Measurements from ENCODE around the gene PARP4.

DNA sequence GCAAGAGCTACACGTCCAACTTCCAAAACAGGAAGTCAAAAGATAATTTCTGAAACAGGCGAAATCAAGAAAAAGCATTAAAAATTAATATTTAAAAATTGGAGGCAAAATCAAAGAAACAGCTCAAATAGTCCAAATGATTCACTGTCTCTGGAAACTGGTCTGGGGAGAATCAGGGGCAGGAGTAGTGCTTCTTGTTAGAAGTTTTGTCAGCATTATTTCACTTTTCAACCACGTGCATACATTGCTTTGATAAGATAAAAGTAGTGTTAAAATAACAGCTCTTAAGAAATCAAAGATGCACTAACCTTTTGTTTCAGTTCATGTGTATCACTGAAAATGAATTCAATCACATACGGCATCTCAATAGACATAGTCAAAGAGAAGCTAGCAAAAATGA is 53.8 kb downstream of the PARP4 start:
- no peak for TF ChIP-seq POLR2A (IDR thresholded peaks at IDR 0.05)
- no peak for TF ChIP-seq POLR2AphosphoS5 (IDR thresholded peaks at IDR 0.05)
- TF ChIP-seq, protein P1, sequence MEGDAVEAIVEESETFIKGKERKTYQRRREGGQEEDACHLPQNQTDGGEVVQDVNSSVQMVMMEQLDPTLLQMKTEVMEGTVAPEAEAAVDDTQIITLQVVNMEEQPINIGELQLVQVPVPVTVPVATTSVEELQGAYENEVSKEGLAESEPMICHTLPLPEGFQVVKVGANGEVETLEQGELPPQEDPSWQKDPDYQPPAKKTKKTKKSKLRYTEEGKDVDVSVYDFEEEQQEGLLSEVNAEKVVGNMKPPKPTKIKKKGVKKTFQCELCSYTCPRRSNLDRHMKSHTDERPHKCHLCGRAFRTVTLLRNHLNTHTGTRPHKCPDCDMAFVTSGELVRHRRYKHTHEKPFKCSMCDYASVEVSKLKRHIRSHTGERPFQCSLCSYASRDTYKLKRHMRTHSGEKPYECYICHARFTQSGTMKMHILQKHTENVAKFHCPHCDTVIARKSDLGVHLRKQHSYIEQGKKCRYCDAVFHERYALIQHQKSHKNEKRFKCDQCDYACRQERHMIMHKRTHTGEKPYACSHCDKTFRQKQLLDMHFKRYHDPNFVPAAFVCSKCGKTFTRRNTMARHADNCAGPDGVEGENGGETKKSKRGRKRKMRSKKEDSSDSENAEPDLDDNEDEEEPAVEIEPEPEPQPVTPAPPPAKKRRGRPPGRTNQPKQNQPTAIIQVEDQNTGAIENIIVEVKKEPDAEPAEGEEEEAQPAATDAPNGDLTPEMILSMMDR (IDR thresholded peaks at IDR 0.05 in 8 of 11, conservative IDR thresholded peaks at IDR 0.05 in 3 of 11): no peak
